MM.1S (cell line): Measurements from ENCODE around the gene HAND1.

Source experiments
- DNase-seq: peaks from one replicate; pipeline ENCODE4 v3.0.0-alpha.2; 2015
- H2AFZ ChIP-seq: fragments of 300-600 bp; sonication (generic); 2 replicates; pipeline ENCODE4 v1.6.0; 2016; ENCODE audit warnings: antibody characterized with exemption, low read length
- H3F3A ChIP-seq: fragments of 300-600 bp; sonication (generic); 2 replicates; pipeline ENCODE4 v1.6.1; 2016; ENCODE audit warnings: mild to moderate bottlenecking, antibody characterized with exemption, low read length, moderate library complexity, mixed read lengths; ENCODE audit not compliant: insufficient read depth
- H3K27ac ChIP-seq: fragments of 300-600 bp; sonication (generic); 2 replicates; pipeline ENCODE4 v1.5.1; 2016; ENCODE audit warnings: mild to moderate bottlenecking, low read length
- H3K27me3 ChIP-seq: fragments of 300-600 bp; sonication (generic); replicated peaks from 2 replicates; pipeline ENCODE4 v1.6.0; 2016; ENCODE audit warnings: low read length; ENCODE audit not compliant: insufficient read depth
- H3K36me3 ChIP-seq: fragments of 300-600 bp; sonication (generic); replicated peaks from 2 replicates; pipeline ENCODE4 v1.6.1; 2016; ENCODE audit warnings: mild to moderate bottlenecking, low read length, mixed read lengths; ENCODE audit not compliant: insufficient read depth
- H3K4me1 ChIP-seq: fragments of 300-600 bp; sonication (generic); 2 replicates; pipeline ENCODE4 v1.6.1; 2016; ENCODE audit warnings: low read length, mixed read lengths
- H3K4me2 ChIP-seq: fragments of 300-600 bp; sonication (generic); 2 replicates; pipeline ENCODE4 v1.6.0; 2016; ENCODE audit warnings: low read depth, low read length
- H3K4me3 ChIP-seq: fragments of 300-600 bp; sonication (generic); 2 replicates; pipeline ENCODE4 v1.5.1; 2016; ENCODE audit warnings: low read length, mixed read lengths
- H3K79me2 ChIP-seq: fragments of 300-600 bp; sonication (generic); 2 replicates; pipeline ENCODE4 v1.6.1; 2016; ENCODE audit warnings: mixed run types, low read length, mixed read lengths
- H3K9ac ChIP-seq: fragments of 300-600 bp; sonication (generic); 2 replicates; pipeline ENCODE4 v1.6.1; 2016; ENCODE audit warnings: low read length, mixed read lengths
- H3K9me2 ChIP-seq: fragments of 300-600 bp; sonication (generic); replicated peaks from 2 replicates; pipeline ENCODE4 v1.6.1; 2016; ENCODE audit warnings: mild to moderate bottlenecking, low read length, mixed read lengths; ENCODE audit not compliant: insufficient read depth
- H3K9me3 ChIP-seq: fragments of 300-600 bp; sonication (generic); replicated peaks from 2 replicates; pipeline ENCODE4 v1.6.1; 2016; ENCODE audit warnings: mild to moderate bottlenecking, low read length, mixed read lengths; ENCODE audit not compliant: insufficient read depth
- H4K20me1 ChIP-seq: fragments of 300-600 bp; sonication (generic); 2 replicates; pipeline ENCODE4 v1.6.1; 2016; ENCODE audit warnings: mild to moderate bottlenecking, low read length, moderate library complexity, mixed read lengths; ENCODE audit not compliant: insufficient read depth
- EZH2 ChIP-seq: fragments of 300-600 bp; sonication (generic); optimal IDR thresholded peaks from 2 replicates; pipeline ENCODE3; 2017; ENCODE audit warnings: low read depth, mild to moderate bottlenecking, antibody characterized with exemption, low read length, mixed read lengths
- EZH2phosphoT487 ChIP-seq: fragments of 300-600 bp; sonication (generic); IDR thresholded peaks from 2 replicates; pipeline ENCODE4 v1.6.1; 2018; ENCODE audit warnings: antibody characterized with exemption, low read length
- TF ChIP-seq, protein P1 (sequence below): fragments of 300-600 bp; sonication (generic); IDR thresholded peaks from 2 replicates; pipeline ENCODE4 v1.5.1; 2016; ENCODE audit warnings: antibody characterized with exemption, low read length, mixed read lengths

The HAND1 gene

DNA sequence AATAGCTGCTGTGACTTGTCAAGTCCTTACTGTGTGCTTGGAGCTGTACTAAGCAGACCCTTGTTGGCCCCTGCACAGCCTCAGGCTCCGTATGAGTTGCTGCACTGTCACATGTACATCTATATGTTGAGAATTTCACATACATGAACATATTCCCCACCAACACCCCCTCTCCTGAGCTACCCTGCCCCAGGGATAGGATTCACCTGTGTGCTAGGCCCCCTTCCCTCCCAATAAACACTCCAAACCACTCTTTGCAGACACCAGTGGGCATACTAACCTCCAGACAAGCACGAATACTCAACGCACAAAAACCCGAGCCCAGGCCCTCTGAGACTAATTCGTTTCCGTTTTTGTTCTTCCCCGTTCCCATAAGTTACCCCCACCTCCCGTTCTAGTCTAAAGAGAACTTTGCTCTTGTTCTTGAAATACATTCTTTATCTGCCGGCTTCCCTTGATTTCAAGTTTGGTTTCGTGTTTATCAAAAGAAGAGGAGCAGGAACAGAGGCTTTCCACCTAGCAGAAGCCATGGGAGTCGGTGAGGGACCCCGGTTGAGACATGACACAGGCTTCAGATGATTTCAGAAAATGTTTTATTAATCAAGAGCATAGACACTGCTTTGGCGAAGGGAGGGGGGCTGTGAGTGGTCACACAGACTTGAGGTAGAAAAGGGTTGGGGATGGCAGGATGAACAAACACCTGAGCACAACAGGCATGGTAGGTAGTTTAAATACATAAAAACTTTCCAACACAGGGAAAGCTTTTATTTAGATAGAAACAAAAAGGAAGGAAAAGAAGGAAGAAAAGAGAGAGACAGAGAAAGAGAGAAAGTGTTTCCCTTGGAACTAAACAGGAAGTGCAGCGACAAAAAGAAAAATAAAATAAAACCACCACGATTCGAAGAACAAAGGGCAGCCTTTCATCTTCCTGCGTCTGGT lies 3.4 kb downstream of the HAND1 start:
- Histone ChIP-seq H3K9me2 (no peaks in the 10 kb centered on the region), H3K4me2 (no peak overlapping the region), H3K9ac (no peak overlapping the region), H3K9me3 (no peaks in the 10 kb centered on the region), H3K27ac (no peak overlapping the region), H3K4me3 (no peak overlapping the region), H3F3A (no peaks in the 10 kb centered on the region), H3K27me3 (peaks cover 58% of the 10 kb centered on the region), H2AFZ (no peak overlapping the region), H3K4me1 (no peaks in the 10 kb centered on the region), H3K36me3 (no peaks in the 10 kb centered on the region), H4K20me1 (no peaks in the 10 kb centered on the region), H3K79me2 (no peaks in the 10 kb centered on the region)
- TF ChIP-seq, protein P1, sequence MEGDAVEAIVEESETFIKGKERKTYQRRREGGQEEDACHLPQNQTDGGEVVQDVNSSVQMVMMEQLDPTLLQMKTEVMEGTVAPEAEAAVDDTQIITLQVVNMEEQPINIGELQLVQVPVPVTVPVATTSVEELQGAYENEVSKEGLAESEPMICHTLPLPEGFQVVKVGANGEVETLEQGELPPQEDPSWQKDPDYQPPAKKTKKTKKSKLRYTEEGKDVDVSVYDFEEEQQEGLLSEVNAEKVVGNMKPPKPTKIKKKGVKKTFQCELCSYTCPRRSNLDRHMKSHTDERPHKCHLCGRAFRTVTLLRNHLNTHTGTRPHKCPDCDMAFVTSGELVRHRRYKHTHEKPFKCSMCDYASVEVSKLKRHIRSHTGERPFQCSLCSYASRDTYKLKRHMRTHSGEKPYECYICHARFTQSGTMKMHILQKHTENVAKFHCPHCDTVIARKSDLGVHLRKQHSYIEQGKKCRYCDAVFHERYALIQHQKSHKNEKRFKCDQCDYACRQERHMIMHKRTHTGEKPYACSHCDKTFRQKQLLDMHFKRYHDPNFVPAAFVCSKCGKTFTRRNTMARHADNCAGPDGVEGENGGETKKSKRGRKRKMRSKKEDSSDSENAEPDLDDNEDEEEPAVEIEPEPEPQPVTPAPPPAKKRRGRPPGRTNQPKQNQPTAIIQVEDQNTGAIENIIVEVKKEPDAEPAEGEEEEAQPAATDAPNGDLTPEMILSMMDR, result no peak
- TF ChIP-seq EZH2phosphoT487 (no peak), EZH2 (no peak)
- no peak for DNase-seq

DNA sequence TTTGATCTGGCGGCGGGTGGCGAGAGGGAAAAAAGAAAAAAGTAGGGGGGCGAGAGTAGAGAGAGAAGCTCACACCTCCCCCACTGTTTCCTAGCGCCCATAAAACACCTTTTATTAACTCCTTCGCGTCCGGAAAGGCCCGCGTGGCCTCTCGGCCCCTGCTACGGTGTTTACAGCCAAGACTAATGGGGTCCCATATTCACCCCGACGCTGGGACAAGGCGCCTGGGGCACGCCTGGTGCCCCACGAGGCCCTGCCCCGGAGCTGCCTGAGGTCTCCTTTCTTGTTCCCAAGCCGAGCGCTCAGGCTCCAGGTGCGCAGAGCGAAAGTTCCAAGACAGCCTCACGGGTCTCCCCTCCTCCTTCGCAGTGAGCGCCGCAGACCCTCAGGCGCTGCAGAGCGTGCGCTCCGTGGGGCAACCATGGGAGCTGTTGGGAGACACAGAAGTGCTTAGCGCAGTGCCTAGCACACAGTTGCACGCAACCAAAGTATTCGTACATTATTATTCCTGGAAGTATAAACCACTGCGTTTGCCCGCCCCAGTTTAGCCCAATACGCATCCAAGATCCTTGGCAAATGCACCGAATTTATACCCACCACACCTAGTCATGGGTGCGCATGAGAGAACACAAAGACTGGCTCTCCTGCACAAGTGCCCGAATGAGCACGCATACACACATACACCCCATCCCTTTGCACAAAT lies 4.3 kb downstream of the HAND1 start:
- TF ChIP-seq, protein P1, result no peak
- TF ChIP-seq EZH2 (no peak), EZH2phosphoT487 (no peak)
- H3K9me3 ChIP-seq, result no peaks in the 10 kb centered on the region
- no peaks in the 10 kb centered on the region for H3F3A ChIP-seq
- H3K4me1 ChIP-seq, result no peaks in the 10 kb centered on the region
- H2AFZ ChIP-seq, result no peak overlapping the region
- no peak overlapping the region for H3K9ac ChIP-seq
- H3K27ac ChIP-seq, result no peak overlapping the region
- no peaks in the 10 kb centered on the region for H3K79me2 ChIP-seq
- no peaks in the 10 kb centered on the region for H3K36me3 ChIP-seq
- no peaks in the 10 kb centered on the region for H4K20me1 ChIP-seq
- no peak overlapping the region for H3K4me3 ChIP-seq
- no peaks in the 10 kb centered on the region for H3K9me2 ChIP-seq
- H3K27me3 ChIP-seq, result peaks cover 48% of the 10 kb centered on the region
- H3K4me2 ChIP-seq, result no peak overlapping the region
- no peak for DNase-seq

DNA sequence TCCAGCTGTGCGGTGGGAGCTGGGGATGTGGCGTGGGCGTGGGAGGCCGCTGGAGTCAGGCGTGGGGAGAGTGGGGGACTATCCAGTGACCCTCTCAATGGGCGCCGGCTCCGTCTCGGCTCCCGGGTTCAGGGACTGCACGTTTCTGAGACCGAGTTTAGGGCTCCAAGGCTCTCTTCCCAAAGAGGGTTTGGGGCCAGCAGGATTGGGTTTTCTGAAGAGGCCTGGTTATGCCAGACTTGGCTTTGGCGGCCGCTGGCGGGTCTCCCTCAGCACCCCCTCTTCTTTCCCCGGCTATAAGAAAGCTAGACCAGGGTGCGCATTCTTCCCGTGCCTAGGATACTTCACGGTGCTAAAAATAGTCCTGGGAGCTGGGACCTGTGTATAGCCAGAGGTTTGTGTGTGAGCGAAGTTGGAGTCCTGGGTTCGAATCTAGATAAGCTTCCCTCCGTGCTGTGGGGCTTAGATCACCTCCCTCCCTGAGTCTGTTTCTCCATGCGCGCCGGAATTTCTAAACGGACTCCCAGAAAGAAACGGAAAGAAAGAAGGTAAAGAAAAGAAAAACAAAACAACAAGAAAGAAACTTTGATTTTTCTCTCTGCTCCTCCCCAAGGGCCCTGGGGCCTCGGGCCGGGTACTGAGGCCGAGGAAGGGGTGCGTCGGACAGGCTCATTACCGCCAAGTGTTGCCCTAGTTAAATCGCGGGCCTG lies 5.0 kb downstream of the HAND1 start:
- no peak overlapping the region for H2AFZ ChIP-seq
- TF ChIP-seq EZH2, result no peak
- TF ChIP-seq, protein P1, result no peak
- no peak for TF ChIP-seq EZH2phosphoT487
- H3K36me3 ChIP-seq, result no peaks in the 10 kb centered on the region
- H3K9me3 ChIP-seq, result no peaks in the 10 kb centered on the region
- H4K20me1 ChIP-seq, result no peaks in the 10 kb centered on the region
- DNase-seq, result no peak
- H3K9ac ChIP-seq, result no peak overlapping the region
- no peaks in the 10 kb centered on the region for H3K4me1 ChIP-seq
- no peaks in the 10 kb centered on the region for H3K79me2 ChIP-seq
- H3K4me3 ChIP-seq, result no peak overlapping the region
- H3K27ac ChIP-seq, result no peak overlapping the region
- peaks cover 41% of the 10 kb centered on the region for H3K27me3 ChIP-seq
- no peaks in the 10 kb centered on the region for H3F3A ChIP-seq
- H3K4me2 ChIP-seq, result no peak overlapping the region
- H3K9me2 ChIP-seq, result no peaks in the 10 kb centered on the region
